Dermis blood vessel endothelial cell (primary cell): Measurements from ENCODE around the gene THEMIS. TPM values are rescaled to one million over a fixed set of nuclear protein-coding genes. Genes with fewer than 3 reads are reported as not detected.
A peak's percentile ranks its signal among the peaks of the same experiment; 100 is the strongest.
"Not testable (repeated sequence)": the region's sequence is repeated elsewhere in the genome, so short reads cannot be mapped to it uniquely, and the experiment has no call there.

Experiments used
- DNase-seq: peaks from one replicate; pipeline ENCODE4 v3.0.0; 2010
- total RNA-seq: library from RNA; depleted of rRNA; stranded (reverse); fragments of >200 nt; gene quantifications from 2 replicates; pipeline ENCODE4 v1.2.3, GENCODE V29; 2014

THEMIS gene
- total RNA-seq, 1 donor from 2014 or later = not detected

DNA sequence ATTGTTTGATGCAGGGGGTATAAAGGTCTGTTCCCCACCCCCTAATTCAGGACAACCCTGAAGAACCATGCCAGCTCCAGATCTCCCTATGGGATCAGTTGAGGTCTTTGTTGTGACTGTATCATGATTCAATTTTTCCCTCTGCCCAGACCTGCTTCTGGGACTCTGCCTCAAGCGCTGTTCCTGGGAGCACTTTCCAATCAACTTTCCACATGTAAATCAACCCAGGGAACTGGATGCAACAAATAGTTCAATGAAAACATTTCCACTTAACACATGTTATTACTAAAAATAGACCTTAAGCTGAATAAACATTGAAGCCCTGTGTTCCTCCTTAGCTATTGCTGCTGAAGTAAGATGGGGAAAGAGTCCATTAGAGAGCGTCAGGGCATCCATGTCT lies 184.4 kb downstream of the THEMIS start:
- no peak for DNase-seq

DNA sequence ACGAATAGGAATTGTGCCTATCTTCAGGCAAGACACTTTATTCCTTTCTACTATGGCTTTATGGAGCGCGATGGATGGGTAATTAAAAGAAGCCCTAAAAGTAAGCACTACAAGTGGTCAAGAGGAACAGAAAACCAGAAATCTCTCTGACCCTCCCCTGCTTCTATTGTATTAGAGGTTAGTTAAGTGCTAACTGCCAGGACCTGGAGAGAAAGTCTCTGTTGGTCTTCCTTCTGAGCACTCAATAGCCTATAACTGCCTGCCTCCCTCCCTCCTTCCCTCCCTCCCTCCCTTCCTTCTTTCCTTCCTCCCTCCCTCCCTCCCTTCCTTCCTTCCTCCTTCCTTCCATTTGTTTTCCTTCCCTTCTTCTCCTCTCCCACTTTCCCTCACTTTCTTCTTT lies 190.2 kb downstream of the THEMIS start:
- DNase-seq = no peak

DNA sequence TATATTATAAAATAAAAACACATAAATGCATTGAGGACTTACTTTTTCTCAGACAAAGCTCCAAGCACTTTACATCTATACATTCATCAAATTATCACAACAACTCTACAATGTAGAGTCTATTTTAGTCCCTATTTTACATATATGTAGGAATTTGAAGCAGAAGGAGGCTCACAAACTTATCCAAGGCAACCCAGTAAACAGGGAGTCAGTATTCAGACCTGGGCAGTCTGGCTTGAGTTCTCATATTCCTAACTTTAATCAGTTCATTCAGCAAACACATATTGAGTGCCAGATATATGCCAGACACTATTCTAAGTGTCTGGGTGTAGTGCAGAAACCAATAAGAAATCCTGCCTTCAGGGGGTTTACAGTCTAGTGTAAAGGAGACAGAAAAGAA lies 194.6 kb downstream of the THEMIS start:
- no peak for DNase-seq

DNA sequence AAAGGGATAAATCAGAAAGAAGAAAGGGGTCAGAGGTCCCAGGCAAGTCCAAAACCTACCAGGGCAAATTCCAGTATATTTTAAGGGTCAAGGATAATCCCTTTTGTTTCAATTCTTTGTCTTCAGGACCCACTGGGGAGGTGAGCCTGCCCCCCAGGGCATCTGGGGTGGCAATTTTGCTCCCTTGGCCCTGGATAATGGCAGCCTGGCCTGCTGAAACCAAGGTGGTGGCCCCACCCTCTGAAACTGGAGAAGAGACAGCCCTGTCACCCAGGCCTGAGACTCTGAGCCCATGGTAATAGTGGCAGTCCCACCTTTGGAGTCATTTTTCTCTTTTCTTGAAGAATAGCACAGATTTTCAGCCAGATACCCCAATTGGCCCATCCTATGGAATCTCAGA lies 205.8 kb downstream of the THEMIS start:
- DNase-seq = no peak

DNA sequence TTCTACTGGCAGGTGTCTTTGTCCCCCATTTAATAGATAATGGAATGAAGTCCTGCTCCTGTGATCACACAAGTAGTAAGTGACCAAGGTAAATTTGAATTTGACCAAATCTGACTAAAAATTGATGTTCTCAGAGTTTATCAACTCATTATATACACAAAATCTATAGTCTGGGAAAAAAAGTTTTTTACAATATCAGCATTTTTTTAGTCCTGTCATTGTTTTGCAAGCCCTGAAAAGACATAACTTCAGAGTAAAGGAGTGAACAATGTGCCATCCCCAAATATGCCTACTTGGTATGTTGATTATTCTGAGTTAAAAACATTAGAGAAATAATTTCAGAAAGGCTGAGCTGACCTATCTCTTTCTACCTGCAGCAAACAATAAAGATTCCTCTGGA lies 209.7 kb downstream of the THEMIS start:
- DNase-seq = no peak

DNA sequence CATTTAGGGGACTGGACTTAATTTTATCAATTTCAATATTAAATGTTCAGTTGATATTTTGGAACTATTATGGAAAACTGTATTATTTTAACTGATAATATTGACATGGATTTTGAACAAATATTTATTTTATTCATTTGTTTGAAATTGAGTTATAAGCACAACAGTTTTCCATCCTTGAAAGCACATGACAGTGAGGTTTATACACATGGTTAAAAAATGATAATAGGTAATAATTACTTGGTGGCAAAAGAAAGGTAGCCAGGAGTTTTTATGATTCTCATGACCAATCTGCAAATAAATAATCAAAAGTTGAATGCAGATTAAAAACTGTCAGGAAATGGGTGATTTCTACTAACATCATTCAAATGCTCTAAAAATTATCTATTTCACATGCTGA lies 210.3 kb downstream of the THEMIS start:
- no peak for DNase-seq

DNA sequence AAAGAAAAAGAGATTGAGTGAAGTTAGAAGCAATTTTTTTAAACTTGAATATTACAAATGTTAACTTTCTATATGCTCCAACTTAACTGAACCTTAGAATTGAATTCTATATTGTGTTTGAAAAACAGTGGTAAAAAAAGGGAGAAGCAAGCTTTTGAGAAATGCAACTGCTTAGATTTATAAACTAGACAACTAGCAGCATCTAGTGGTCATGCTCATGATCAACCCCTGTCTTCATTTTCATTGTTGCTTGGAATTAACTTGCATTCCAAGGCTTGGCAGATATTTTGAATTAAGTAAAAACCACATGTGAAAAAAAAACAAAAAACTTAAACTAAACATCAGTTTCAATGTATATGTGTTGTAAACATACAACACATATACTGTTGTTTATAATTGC lies 210.8 kb downstream of the THEMIS start:
- peak; percentile 26 for DNase-seq

DNA sequence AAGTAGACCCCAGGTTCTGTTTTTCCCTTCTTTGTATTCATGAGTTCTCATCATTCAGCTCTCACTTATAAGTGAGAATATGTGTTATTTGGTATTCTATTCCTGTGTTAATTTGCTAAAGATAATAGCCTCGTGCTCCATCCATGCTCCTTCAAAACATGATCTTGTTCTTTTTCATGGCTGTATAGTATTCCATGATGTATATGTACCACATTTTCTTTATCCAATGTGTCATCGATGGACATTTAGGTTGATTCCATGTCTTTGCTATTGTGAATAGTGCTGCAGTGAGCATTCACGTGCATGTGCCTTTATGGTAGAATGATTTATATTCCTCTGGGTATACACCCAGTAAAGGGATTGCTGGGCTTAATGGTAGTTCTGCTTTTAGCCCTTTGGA lies 213.4 kb downstream of the THEMIS start:
- not testable (repeated sequence) for DNase-seq

DNA sequence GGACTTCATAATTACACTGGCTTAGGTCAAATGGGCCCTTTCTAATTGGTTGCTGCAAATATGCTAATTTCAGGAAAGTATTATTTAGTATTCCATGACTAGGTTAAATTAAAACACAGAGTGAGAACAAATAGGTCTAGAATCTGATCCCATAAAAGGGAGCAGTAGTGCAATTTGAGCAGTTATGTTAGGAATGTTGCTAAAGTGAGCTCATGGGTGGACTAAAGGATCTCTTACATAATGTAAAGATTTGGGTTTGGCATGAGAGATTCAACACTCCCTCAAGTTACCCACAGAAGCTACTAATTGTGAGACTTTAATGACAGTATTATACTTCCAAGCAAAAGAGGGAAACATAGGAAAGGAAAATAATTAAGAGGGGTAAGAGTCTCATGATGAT lies 214.8 kb downstream of the THEMIS start:
- no peak for DNase-seq

DNA sequence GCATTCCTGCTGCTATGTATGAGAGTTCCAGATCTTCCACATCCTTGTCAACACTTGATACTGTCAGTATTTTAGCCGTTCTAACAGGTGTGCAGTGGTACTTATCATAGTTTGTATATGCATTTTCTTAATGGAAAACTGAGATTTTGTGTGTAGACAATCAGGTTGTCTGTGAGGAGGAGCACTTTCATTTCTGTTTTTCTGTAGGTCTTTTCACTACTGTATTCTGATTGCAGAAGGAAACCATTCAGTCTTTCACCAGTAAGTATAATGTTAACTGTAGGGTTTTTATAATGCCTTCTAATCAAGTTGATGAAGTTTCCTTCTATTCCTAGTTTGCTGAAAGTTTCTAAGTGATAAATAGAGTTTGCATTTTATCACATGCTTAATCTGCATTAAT lies 216.4 kb downstream of the THEMIS start:
- no peak for DNase-seq
